Measurements from ENCODE around the gene TM9SF4. TPM values are rescaled to one million over a fixed set of nuclear protein-coding genes. Genes with fewer than 3 reads are reported as not detected.

The TM9SF4 gene
- polyA plus RNA-seq, 3 donors: 49.7 to 78.5 (median 78.3) TPM

- H3K9ac ChIP-seq (ENCODE audit: insufficient read depth, low read length, poor library complexity, severe bottlenecking): no peak overlapping the region
- peaks cover 75 to 91% of the 10 kb centered on the region in 2 donors for H3K36me3 Mint-ChIP-seq
- DNase-seq: no peak
- TF ChIP-seq CTCF (IDR thresholded peaks at IDR 0.05): no peak
- 97% methylated on average over 11 of the region's 14 CpGs for WGBS (ENCODE audit: insufficient coverage)
- peaks cover 42% of the 10 kb centered on the region for H3K4me1 Mint-ChIP-seq
- no peak overlapping the region for H2AFZ ChIP-seq (ENCODE audit: insufficient read depth, low read depth, low read length, poor library complexity, severe bottlenecking)
- peaks cover 0 to 2% (median 0%) of the 10 kb centered on the region in 3 donors for H3K27me3 Mint-ChIP-seq (ENCODE audit: low read depth in 3 of 3)
- H3K4me3 Mint-ChIP-seq: no peak overlapping the region
- peaks cover 69 to 80% of the 10 kb centered on the region in 2 donors for H3K36me3 ChIP-seq (replicated peaks in 1 of 2; ENCODE audit: control insufficient read depth in 1 of 2, insufficient read depth in 2 of 2, low read length in 2 of 2)
- intact Hi-C loops (cut with micrococcal nuclease): loop anchor here in 1 of 2 donors (5.0 kb wide), 1 partner anchor 45 kb away; no protein-coding TSS in a partner anchor
- H3K4me1 ChIP-seq (ENCODE audit: control insufficient read depth in 1 of 2, insufficient read depth in 2 of 2, low read length in 2 of 2): peaks cover 21 to 43% of the 10 kb centered on the region in 2 donors
- H4K20me1 ChIP-seq (ENCODE audit: insufficient read depth, low read length): no peaks in the 10 kb centered on the region
- H3K4me2 ChIP-seq (replicated peaks; ENCODE audit: extremely low read depth, low read length, poor library complexity, severe bottlenecking): no peak overlapping the region
- no peak overlapping the region for H3K4me3 ChIP-seq (replicated peaks in 1 of 3; ENCODE audit: low read depth in 2 of 3, low read length in 3 of 3)
- H3K9me3 Mint-ChIP-seq: peaks cover 0 to 2% (median 0%) of the 10 kb centered on the region in 7 donors
- H3K27ac Mint-ChIP-seq: peak overlapping the region; percentile 11 to 88 (median 75)
- no peaks in the 10 kb centered on the region for H3K9me3 ChIP-seq (replicated peaks in 1 of 2; ENCODE audit: control insufficient read depth in 1 of 2, insufficient read depth in 1 of 2, low read length in 2 of 2)
- no peaks in the 10 kb centered on the region for H3K27me3 ChIP-seq (ENCODE audit: control insufficient read depth in 2 of 2, insufficient read depth in 2 of 2, low read length in 2 of 2)
- H3K79me2 ChIP-seq (ENCODE audit: insufficient read depth, low read length): peaks cover 3% of the 10 kb centered on the region
- no peak overlapping the region for H3K27ac ChIP-seq (ENCODE audit: low read depth in 1 of 2, low read length in 2 of 2)
Observed at GRCh38 chr20:32157611-32158010, 48.1 kb downstream of the TM9SF4 start.

DNA sequence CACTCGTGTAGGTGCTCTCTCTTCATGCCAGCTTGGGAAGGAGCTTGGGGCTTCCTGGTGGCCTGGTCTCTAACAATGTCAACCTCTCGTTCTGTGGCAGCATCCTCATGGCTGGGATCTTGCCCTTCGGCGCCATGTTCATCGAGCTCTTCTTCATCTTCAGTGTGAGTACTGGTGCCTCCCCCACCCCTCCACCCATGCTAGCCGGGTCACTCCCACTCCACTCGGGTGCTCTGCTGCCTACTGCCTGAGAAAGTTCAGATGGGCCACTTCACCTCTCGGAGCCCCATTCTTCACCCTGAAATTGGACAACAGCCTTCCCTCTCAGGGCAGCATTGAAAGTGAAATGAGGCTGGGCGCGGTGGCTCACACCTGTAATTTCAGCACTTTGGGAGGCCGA lies 48.8 kb downstream of the TM9SF4 start:
- H3K36me3 Mint-ChIP-seq: peaks cover 72 to 90% of the 10 kb centered on the region in 2 donors
- intact Hi-C loops (cut with micrococcal nuclease): loop anchor here in 1 of 2 donors (5.0 kb wide), 1 partner anchor 46 kb away; no protein-coding TSS in a partner anchor
- Histone ChIP-seq H3K4me2 (replicated peaks; ENCODE audit: extremely low read depth, low read length, poor library complexity, severe bottlenecking) (no peak overlapping the region), H3K27ac (ENCODE audit: low read depth in 1 of 2, low read length in 2 of 2) (no peak overlapping the region), H3K36me3 (replicated peaks in 1 of 2; ENCODE audit: control insufficient read depth in 1 of 2, insufficient read depth in 2 of 2, low read length in 2 of 2) (peaks cover 67 to 78% of the 10 kb centered on the region in 2 donors), H3K79me2 (ENCODE audit: insufficient read depth, low read length) (peaks cover 3% of the 10 kb centered on the region), H4K20me1 (ENCODE audit: insufficient read depth, low read length) (peaks cover under 1% of the 10 kb centered on the region), H3K4me1 (ENCODE audit: control insufficient read depth in 1 of 2, insufficient read depth in 2 of 2, low read length in 2 of 2) (peaks cover 21 to 37% of the 10 kb centered on the region in 2 donors), H3K27me3 (ENCODE audit: control insufficient read depth in 2 of 2, insufficient read depth in 2 of 2, low read length in 2 of 2) (no peaks in the 10 kb centered on the region), H2AFZ (ENCODE audit: insufficient read depth, low read depth, low read length, poor library complexity, severe bottlenecking) (no peak overlapping the region), H3K9me3 (replicated peaks in 1 of 2; ENCODE audit: control insufficient read depth in 1 of 2, insufficient read depth in 1 of 2, low read length in 2 of 2) (no peaks in the 10 kb centered on the region), H3K4me3 (replicated peaks in 1 of 3; ENCODE audit: low read depth in 2 of 3, low read length in 3 of 3) (no peak overlapping the region), H3K9ac (ENCODE audit: insufficient read depth, low read length, poor library complexity, severe bottlenecking) (no peak overlapping the region)
- H3K4me3 Mint-ChIP-seq: no peak overlapping the region
- no peak for DNase-seq
- H3K27ac Mint-ChIP-seq: peak overlapping the region in 6 of 7 donors; percentile 8 to 88 (median 62)
- H3K4me1 Mint-ChIP-seq: peaks cover 37% of the 10 kb centered on the region
- peaks cover 0 to 1% (median 0%) of the 10 kb centered on the region in 7 donors for H3K9me3 Mint-ChIP-seq
- peaks cover 0 to 2% (median 0%) of the 10 kb centered on the region in 3 donors for H3K27me3 Mint-ChIP-seq (ENCODE audit: low read depth in 3 of 3)
- TF ChIP-seq CTCF (IDR thresholded peaks at IDR 0.05): no peak
- WGBS (ENCODE audit: insufficient coverage): 96% methylated on average over 9 of the region's 11 CpGs
